A549 (cell line): ENCODE results near the gene ATP7B.

Source experiments
- ESRRA ChIP-seq: fragments of 150-350 bp; IDR thresholded peaks from 2 replicates; pipeline ENCODE4 v1.6.1; 2014; ENCODE audit warnings: mild to moderate bottlenecking, low read length, borderline replicate concordance
- HDAC2 ChIP-seq: fragments of 200-600 bp; sonication (generic); IDR thresholded peaks from 2 replicates; pipeline ENCODE4 v1.6.1; 2016
- JUN ChIP-seq, 2 experiments: fragments of >200 bp; sonication (Bioruptor Twin); formaldehyde crosslinking; IDR thresholded peaks; 2 replicates in 1 of 2; 3 replicates in 1 of 2; pipeline ENCODE4 v1.6.1; 2016 to 2017
- POLR2AphosphoS2 ChIP-seq: conservative IDR thresholded peaks from 2 replicates; pipeline ENCODE4 v1.6.1; 2012; ENCODE audit warnings: low read length, improper control_type of control experiment, inconsistent platforms
- RAD21 ChIP-seq, 2 experiments: fragments of >200 bp in 1 of 2; sonication (Bioruptor Twin) in 1 of 2; formaldehyde crosslinking in 1 of 2; IDR thresholded peaks in 1 of 2; conservative IDR thresholded peaks in 1 of 2; 2 replicates in 1 of 2; 3 replicates in 1 of 2; pipeline ENCODE4 v1.6.1; 2012 to 2018; ENCODE audit warnings: inconsistent platforms in 1 of 2
- RARB ChIP-seq: fragments of 250-450 bp; sonication (Bioruptor Pico); IDR thresholded peaks from 2 replicates; pipeline ENCODE4 v1.8.0; 2021; ENCODE audit warnings: mild to moderate bottlenecking, moderate library complexity
- RFX5 ChIP-seq: fragments of 450-650 bp; IDR thresholded peaks from 2 replicates; pipeline ENCODE4 v1.7.1; 2014; ENCODE audit warnings: antibody characterized with exemption, mild to moderate bottlenecking, moderate library complexity
- RNF2 ChIP-seq: fragments of 200-600 bp; sonication (generic); IDR thresholded peaks from 2 replicates; pipeline ENCODE4 v1.6.1; 2016; ENCODE audit warnings: low read depth, mild to moderate bottlenecking, antibody characterized with exemption, moderate library complexity, borderline replicate concordance
- TF ChIP-seq, protein P1 (sequence below): fragments of >200 bp; sonication (Bioruptor Twin); formaldehyde crosslinking; IDR thresholded peaks from 3 replicates; pipeline ENCODE4 v1.5.1; 2016
- TF ChIP-seq, protein P2 (sequence below): fragments of 200-600 bp; sonication (generic); IDR thresholded peaks from 2 replicates; pipeline ENCODE4 v1.6.1; 2016; ENCODE audit warnings: antibody characterized with exemption, mild to moderate bottlenecking, moderate library complexity
- TF ChIP-seq, protein P3 (sequence below): fragments of 450-650 bp; IDR thresholded peaks from 2 replicates; pipeline ENCODE4 v1.6.1; 2014; ENCODE audit warnings: antibody characterized with exemption

DNA sequence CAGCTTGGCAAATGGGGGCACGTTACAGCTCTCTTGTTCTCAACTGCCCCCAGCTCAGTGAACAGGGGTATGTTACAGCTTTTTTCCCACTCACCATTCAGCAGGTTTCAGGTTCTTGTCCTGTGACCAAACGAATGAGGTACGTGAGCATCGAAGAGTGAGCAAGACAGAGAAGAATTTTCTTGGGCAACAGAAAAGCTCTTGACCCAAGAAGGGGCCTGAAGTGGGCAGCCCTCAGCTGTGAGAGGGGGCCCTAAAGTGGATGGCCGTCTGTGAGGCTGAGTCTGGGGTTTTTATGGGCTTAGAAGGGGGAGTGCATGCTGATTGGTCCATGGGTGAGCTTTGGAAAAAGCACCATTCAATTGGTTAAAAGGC lies 128.0 kb downstream of the ATP7B start:
- TF ChIP-seq, protein P1, sequence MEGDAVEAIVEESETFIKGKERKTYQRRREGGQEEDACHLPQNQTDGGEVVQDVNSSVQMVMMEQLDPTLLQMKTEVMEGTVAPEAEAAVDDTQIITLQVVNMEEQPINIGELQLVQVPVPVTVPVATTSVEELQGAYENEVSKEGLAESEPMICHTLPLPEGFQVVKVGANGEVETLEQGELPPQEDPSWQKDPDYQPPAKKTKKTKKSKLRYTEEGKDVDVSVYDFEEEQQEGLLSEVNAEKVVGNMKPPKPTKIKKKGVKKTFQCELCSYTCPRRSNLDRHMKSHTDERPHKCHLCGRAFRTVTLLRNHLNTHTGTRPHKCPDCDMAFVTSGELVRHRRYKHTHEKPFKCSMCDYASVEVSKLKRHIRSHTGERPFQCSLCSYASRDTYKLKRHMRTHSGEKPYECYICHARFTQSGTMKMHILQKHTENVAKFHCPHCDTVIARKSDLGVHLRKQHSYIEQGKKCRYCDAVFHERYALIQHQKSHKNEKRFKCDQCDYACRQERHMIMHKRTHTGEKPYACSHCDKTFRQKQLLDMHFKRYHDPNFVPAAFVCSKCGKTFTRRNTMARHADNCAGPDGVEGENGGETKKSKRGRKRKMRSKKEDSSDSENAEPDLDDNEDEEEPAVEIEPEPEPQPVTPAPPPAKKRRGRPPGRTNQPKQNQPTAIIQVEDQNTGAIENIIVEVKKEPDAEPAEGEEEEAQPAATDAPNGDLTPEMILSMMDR, result no peak
- TF ChIP-seq ESRRA, result no peak
- no peak for TF ChIP-seq RNF2
- TF ChIP-seq, protein P2, sequence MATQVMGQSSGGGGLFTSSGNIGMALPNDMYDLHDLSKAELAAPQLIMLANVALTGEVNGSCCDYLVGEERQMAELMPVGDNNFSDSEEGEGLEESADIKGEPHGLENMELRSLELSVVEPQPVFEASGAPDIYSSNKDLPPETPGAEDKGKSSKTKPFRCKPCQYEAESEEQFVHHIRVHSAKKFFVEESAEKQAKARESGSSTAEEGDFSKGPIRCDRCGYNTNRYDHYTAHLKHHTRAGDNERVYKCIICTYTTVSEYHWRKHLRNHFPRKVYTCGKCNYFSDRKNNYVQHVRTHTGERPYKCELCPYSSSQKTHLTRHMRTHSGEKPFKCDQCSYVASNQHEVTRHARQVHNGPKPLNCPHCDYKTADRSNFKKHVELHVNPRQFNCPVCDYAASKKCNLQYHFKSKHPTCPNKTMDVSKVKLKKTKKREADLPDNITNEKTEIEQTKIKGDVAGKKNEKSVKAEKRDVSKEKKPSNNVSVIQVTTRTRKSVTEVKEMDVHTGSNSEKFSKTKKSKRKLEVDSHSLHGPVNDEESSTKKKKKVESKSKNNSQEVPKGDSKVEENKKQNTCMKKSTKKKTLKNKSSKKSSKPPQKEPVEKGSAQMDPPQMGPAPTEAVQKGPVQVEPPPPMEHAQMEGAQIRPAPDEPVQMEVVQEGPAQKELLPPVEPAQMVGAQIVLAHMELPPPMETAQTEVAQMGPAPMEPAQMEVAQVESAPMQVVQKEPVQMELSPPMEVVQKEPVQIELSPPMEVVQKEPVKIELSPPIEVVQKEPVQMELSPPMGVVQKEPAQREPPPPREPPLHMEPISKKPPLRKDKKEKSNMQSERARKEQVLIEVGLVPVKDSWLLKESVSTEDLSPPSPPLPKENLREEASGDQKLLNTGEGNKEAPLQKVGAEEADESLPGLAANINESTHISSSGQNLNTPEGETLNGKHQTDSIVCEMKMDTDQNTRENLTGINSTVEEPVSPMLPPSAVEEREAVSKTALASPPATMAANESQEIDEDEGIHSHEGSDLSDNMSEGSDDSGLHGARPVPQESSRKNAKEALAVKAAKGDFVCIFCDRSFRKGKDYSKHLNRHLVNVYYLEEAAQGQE, result no peak
- no peak for TF ChIP-seq RAD21 (conservative IDR thresholded peaks at IDR 0.05 in 1 of 2, IDR thresholded peaks at IDR 0.05 in 1 of 2)
- TF ChIP-seq JUN (IDR thresholded peaks at IDR 0.05), result no peak
- TF ChIP-seq POLR2AphosphoS2, result no peak
- TF ChIP-seq HDAC2, result no peak
- TF ChIP-seq RFX5, result no peak
- TF ChIP-seq, protein P3, sequence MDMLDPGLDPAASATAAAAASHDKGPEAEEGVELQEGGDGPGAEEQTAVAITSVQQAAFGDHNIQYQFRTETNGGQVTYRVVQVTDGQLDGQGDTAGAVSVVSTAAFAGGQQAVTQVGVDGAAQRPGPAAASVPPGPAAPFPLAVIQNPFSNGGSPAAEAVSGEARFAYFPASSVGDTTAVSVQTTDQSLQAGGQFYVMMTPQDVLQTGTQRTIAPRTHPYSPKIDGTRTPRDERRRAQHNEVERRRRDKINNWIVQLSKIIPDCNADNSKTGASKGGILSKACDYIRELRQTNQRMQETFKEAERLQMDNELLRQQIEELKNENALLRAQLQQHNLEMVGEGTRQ, result no peak
- TF ChIP-seq RARB (CRISPR knock-in tag), result no peak
